ENCODE results near the gene ZNF555. TPM values are rescaled to one million over a fixed set of nuclear protein-coding genes. Genes with fewer than 3 reads are reported as not detected.

The ZNF555 gene
- total and polyA plus RNA-seq, 9 of the 15 experiments (the other 6 are each of a cell fraction or from before 2014, with no cell fraction given): 2.0 to 6.7 (median 5.4) TPM

DNA sequence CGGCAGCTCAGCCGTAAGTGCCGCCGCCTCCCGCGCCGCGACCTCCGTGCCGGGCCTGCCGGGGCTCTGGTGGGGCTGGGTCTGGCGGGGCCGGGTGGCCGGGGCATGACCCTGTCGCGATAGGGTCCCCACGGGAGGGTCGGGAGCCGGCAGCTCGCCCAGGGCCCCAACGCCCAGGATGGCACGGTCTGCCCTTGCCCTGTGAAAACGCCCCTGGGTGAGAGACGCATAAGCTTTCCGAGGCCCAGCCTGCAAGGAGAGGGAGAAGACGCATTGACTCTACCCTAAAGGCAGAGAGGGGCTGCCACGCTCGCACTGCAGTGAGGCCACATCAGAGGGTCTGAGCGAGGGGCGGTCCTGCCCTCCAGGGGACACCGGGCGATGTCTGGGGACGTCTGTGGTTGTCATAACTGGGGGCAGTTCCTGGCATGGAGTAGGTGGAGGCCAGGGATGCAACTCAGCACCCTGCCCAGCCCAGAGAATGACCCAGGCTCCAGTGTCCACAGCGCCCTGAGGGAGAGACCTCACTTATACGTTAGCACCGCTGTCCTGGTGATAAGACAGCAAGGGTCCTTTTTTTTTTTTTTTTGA is 21.1 kb upstream of the ZNF555 start (continued):
- no peak for TF ChIP-seq RERE (CRISPR knock-in tag; IDR thresholded peaks at IDR 0.05; ENCODE audit: borderline replicate concordance)
- TF ChIP-seq CAMTA2 (CRISPR knock-in tag; conservative IDR thresholded peaks at IDR 0.05): no peak
- no peak for TF ChIP-seq LARP7 (IDR thresholded peaks at IDR 0.05)
- TF ChIP-seq NCOR1 (IDR thresholded peaks at IDR 0.05): no peak
- TF ChIP-seq ZNF232 (CRISPR knock-in tag; IDR thresholded peaks at IDR 0.05): no peak
- TF ChIP-seq PTBP1 (IDR thresholded peaks at IDR 0.05; ENCODE audit: low read depth, low read length): no peak
- TF ChIP-seq ZNF384 (IDR thresholded peaks at IDR 0.05; ENCODE audit: low read depth, low read length): peak; percentile 68
- TF ChIP-seq NFIC (IDR thresholded peaks at IDR 0.05): no peak
- TF ChIP-seq BCOR (IDR thresholded peaks at IDR 0.05): no peak
- TF ChIP-seq, protein P1, sequence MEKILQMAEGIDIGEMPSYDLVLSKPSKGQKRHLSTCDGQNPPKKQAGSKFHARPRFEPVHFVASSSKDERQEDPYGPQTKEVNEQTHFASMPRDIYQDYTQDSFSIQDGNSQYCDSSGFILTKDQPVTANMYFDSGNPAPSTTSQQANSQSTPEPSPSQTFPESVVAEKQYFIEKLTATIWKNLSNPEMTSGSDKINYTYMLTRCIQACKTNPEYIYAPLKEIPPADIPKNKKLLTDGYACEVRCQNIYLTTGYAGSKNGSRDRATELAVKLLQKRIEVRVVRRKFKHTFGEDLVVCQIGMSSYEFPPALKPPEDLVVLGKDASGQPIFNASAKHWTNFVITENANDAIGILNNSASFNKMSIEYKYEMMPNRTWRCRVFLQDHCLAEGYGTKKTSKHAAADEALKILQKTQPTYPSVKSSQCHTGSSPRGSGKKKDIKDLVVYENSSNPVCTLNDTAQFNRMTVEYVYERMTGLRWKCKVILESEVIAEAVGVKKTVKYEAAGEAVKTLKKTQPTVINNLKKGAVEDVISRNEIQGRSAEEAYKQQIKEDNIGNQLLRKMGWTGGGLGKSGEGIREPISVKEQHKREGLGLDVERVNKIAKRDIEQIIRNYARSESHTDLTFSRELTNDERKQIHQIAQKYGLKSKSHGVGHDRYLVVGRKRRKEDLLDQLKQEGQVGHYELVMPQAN (IDR thresholded peaks at IDR 0.05; ENCODE audit: borderline replicate concordance): peak; percentile 47; the same call in 1 of the 2 replicates

Measured in K562 (cell line).